Measurements from ENCODE around the gene CDC14A.
"Not testable (repeated sequence)": the region's sequence is repeated elsewhere in the genome, so short reads cannot be mapped to it uniquely, and the experiment has no call there.

GRCh38 chr1:100407390-100407789, 55.1 kb downstream of the CDC14A start:
- not testable (repeated sequence) for TF ChIP-seq CTCF (IDR thresholded peaks at IDR 0.05; ENCODE audit: insufficient read depth, low read length, poor library complexity, severe bottlenecking); EZH2phosphoT487 (conservative IDR thresholded peaks at IDR 0.05; ENCODE audit: low read length)
